ENCODE results near the gene GJA3.
A peak's percentile ranks its signal among the peaks of the same experiment; 100 is the strongest.
"Not testable (repeated sequence)": the region's sequence is repeated elsewhere in the genome, so short reads cannot be mapped to it uniquely, and the experiment has no call there.

GJA3 gene

DNA sequence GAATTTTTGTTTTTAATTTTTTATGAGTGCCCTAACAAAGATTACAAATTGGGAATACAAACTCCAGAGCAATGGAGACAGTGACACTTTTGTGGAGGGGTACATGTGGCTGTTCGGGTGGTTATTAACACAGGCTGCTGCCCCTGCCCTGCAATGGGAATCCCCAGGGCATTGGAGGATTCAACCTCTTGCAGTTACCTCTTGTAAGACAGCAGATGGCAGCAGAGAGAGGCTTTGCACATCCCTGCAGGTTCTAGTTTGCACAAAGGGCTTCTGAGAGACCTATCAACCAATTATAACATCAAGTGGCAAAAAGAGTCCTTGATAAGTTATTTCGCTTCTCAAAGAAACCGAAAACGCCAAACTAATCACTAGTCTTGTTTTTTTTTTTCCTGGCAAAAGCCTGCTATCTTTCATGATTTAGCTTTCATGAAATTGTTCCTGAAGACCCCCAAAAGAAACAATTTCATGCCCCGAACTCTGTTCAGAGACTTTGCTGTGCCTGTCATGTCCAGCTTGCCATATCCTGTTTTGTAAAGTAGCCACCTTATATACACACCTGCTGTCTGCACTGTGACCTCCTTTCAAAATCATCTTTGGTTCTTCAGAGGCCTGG lies 21.5 kb upstream of the GJA3 start:
- DNase-seq: peak in 3 of 5 experiments; percentile 33 to 79 (median 38)

GRCh38 chr13:20181188-20181587 lies 20.3 kb upstream of the GJA3 start:
- no peak for DNase-seq

DNA sequence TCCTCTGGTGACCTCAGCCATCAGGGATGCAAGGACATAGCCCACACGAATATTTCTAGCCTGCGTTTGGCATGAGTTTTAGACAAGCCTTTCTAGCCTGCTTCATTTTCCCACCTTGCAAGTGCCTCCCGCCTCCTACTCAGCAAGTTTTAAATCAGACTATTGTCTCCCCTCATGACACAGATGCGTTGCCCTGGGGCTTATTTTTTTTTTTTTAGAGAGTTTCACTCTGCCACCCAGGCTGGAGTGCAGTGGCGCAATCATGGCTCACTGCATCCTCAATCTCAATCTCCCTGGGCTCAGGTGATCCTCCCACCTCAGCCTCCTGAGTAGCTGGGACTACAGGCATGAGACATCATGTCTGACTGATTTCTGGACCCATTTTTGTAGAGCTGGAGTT lies 17.3 kb upstream of the GJA3 start:
- DNase-seq: no peak

- no peak for DNase-seq
Observed at GRCh38 chr13:20177049-20177831, 16.4 kb upstream of the GJA3 start.

DNA sequence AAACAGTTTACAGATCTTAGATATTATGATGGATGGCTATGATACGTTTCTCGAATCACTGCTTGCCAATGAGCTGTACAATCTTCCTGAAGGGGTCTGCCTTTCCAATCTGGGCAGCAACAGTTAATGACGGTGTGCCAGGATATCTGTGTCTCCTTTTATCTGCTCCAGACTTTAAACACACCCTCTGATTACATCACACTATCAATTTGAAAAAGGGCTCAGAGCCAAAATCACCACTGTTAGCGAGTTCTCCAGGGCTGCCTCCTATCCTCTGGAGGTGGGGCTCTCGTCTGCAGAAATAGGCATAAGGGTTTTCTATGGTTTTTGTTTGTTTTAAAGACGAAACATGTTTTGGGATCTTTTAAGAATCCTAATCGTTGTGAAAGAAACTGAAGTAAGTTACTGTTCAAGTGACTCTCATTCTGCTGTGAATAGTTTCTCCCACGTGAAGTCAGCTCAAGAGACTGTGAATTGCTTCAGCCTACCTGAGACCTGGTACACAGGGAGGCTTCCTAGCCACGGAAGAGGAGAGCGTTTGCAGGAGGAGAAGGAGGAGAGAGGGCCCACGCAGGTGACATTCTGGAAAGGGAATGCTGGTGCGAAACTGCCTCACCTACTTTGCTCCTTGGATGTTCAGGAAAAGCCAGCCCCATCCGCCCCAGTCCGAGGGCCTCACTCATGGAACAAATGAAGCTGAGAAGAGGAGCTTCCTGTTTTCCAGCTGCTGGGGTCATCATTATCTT lies 15.2 kb upstream of the GJA3 start:
- no peak for DNase-seq

GRCh38 chr13:20175406-20175794 lies 14.5 kb upstream of the GJA3 start:
- DNase-seq: no peak

DNA sequence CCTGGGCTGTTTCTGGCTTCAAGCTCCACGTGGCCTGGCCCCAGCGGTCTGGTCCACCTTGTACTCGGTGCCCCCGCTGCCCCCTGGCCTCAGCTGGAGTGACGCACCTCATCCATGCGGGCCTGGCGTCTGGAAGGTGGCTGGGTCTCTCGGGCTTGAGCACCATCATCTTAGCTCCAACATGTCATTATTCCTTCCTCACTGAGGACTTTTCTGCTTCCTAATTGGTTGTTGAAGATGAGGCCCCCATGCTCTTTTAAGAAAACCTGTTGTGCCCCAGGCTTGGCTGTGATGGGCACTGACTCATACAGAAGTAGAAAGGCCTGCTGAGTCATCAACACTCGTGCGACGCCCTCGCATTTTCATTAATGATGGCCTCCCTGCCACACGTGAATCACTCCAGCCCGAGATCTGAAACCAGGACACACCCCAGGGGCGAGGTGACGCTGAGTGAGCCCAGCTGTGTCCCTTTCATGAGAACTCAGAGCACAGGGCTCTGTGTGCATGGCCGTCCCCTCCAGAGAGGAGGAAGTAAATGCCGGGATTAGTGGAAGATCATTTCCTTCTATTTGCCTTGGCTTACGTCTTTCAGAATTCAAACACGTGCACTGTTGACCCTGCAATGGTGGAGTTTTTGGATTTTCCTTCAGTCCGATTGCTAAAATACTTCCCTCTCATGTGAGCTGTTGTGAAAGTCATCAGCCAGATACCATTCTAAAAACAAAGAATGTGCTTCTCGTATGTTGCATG lies 14.0 kb upstream of the GJA3 start:
- DNase-seq: peak in 2 of 5 experiments; percentile 58 to 62

- no peak for DNase-seq
Observed at GRCh38 chr13:20173116-20173746, 12.4 kb upstream of the GJA3 start.

GRCh38 chr13:20171364-20171763 lies 10.5 kb upstream of the GJA3 start:
- no peak for DNase-seq

DNA sequence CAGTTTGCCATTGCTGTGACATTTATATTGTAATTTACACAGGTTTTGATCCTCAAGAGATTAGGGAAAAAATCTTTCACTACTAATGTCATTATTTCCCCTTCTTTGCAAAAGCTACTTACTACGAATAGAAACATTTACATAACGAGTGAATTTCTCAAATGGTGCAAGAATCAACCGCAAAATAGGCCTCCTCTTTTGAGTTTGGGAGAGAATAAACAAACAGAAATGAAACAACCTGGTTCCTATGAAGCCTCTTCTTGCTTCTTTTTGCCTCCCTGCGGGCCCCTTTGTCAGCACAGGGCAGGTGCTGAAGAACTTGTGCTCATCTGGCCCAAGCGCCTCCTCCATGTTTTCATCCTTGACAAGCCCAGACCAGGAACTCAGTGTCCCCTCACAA lies 10.1 kb upstream of the GJA3 start:
- no peak for DNase-seq

GRCh38 chr13:20168396-20168795 lies 7.5 kb upstream of the GJA3 start:
- no peak for DNase-seq

DNA sequence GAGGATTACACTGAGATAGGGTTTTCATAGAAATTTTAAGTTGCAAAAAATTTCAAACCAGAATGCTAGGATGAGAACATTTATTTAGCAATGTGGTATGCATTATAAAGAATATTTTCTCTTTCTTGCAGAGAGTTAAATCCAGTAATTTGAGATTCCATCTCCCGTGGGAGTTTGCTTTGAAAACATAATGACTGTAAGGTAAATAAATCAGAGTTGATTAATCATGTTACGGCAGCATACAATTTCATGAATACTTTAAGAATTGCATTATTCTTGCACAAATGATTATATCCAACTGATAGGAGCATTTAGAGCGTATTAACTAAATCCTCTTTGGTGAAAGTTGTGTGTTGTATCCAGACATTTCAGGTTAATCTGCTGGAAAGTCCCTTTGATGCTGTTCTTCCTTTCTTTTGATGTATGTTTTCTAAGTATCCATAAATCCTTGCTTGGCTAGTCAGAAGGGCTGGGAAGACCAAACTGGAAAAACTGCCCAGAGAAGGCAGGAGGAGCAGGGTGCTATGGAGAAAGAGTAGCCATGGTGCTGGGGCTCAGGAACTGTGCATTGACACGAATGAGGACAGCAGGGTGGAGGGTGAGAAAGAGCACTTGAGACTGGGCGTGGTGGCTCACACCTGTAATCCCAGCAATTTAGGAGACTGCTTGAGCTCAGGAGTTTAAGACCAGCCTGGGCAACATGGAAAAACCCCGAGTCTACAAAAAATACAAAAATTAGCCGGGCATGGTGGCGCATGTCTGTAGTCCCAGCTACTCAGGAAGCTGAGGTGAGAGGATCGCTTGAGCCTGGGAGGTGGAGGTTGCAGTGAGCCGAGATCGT lies 4.8 kb upstream of the GJA3 start:
- DNase-seq: no peak

- no peak for DNase-seq
Observed at GRCh38 chr13:20161951-20162300, 1.1 kb upstream of the GJA3 start.

- peak in 4 of 5 experiments; percentile 19 to 70 (median 49) for DNase-seq
Observed at GRCh38 chr13:20161275-20161950, 561 bp upstream of the GJA3 start.

GRCh38 chr13:20159646-20160305 lies 1.1 kb downstream of the GJA3 start:
- peak in 1 of 5 experiments; percentile 77 for DNase-seq

DNA sequence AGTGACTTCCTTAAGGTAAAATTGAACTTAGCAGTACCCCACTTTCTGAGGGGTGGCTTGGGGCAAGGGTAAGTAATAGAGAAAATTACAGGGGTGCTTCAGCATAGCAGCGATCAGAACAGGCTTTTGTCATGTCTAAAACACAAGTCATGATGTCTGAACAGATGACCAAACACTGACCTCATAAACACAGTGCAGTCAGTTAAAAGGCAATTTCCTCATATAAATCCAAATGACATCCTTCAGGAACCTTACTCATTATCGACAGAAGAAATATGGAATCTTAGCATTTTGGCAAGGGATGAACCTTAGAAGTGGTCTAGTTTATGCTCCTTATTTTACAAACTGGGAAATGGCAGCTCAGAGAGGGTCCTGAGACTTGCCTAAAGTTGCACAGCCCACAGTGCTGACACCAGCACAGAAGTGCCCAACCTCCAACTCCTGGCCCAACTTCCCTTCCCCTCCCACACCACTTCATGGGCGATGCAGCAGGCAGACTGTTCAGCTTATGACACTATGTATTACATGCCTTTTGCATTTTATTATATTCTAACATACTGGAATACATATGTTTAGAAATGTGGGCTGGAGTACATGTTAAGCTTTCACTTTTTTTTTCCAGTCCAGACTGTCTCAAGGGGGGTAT lies 3.6 kb downstream of the GJA3 start:
- no peak for DNase-seq

- DNase-seq: no peak
Observed at GRCh38 chr13:20156702-20157101, 4.2 kb downstream of the GJA3 start.

DNA sequence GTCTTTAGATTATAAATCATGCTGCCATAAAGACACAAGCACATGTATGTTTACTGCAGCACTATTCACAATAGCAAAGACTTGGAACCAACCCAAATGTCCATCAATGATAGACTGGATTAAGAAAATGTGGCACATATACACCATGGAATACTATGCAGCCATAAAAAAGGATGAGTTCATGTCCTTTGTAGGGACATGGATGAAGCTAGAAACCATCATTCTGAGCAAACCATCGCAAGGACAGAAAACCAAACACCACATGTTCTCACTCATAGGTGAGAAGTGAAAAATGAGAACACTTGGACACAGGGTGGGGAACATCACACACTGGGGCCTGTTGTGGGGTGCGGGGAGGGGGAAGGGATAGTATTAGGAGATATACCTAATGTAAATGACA lies 7.6 kb downstream of the GJA3 start:
- DNase-seq: not testable (repeated sequence)

GRCh38 chr13:20151612-20152011 lies 9.2 kb downstream of the GJA3 start:
- no peak for DNase-seq

DNA sequence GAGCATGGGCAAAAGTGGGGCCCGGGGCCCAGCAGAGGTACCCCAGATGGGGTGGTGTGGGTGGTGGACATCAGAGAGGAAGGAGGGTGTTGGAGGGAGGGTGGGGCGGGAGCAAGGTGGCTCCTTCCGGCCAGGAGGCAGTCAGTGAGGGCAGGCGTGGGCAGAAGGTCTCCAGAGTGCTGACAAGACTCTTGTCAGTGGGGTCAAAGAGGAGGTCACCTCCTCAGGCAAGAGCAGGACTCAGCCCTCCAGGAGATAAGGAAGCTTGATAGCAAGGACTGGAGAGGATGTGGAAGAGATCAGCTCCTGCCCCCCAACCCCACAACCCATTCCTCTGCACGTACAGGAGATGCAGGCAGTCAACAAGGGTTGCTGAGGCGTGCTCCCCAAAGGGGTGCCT lies 9.8 kb downstream of the GJA3 start:
- DNase-seq: no peak
